IPS-18c (cell line): ENCODE data around the gene AGBL1.

Experiments
- H3K4me3 ChIP-seq: 2 replicates; pipeline ENCODE4 v1.7.0; 2013; ENCODE audit warnings: low read depth, mild to moderate bottlenecking, low read length, moderate library complexity; ENCODE audit not compliant: insufficient read depth
- H3K9me3 ChIP-seq: one replicate; pipeline ENCODE4 v1.6.1; 2013; ENCODE audit warnings: mild to moderate bottlenecking, low read length, moderate library complexity; ENCODE audit not compliant: control insufficient read depth, insufficient read depth

AGBL1 gene

DNA sequence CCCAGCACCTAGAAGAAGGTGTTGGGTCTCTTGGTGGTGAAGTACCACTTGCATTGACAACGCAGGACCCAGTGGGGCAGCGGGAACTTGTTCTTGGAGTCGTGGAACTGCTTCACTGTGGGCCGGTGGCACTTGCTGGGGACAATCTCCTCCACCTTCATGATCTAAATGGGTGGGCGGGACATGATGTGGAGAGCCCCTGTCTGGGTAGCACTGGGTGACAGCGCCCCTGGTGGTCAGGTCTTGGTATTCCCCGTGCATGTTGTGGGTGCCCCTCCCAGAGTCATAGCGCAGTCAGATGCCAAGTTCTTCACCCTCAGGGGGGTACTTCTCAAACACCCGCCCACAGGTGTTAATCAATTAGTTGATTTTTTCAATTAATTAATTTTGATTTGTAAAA, 60.2 kb downstream of the AGBL1 start:
- Histone ChIP-seq H3K9me3 (no peaks in the 10 kb centered on the region), H3K4me3 (no peak overlapping the region)

DNA sequence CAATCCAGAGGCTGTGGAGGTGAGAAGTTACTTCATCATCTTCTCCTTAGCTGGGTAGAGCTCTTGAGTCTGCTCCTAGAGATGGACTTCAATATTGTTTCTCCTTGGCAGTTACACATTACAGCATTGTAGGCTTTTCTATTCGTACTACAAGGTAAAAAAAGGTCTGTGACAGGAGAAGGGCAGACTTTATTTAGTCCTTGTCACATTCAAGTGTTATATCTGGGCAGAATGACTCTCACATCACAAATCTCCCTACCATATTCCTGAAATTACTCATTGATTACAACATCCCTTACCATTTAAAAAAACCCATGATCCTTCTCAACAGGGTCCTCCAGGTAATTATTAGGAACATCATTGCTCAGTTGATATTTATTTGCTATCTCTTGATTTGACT, 75.0 kb downstream of the AGBL1 start:
- H3K9me3 ChIP-seq: no peaks in the 10 kb centered on the region

DNA sequence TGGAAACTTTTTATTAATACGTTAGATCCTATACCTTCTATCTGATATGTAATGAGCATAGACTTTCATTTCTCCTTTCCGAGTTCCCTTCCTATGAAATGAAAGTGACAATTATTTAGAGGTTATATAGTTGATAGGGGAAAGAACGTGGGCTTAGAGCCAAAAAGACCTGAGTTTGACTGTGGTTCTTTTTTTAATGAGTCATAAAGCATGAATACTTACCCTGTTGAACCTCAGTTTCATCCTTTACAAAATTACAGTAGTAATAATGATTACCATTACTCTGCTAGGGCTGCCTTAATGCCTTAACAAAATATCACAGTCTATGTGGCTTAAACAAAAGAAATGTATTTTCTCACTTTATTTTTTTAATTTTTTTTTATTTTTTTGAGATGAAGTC, 75.9 kb downstream of the AGBL1 start:
- Histone ChIP-seq H3K9me3 (no peaks in the 10 kb centered on the region), H3K4me3 (no peak overlapping the region)

More for the DNA sequence above, 75.0 kb downstream of the AGBL1 start:
- H3K4me3 ChIP-seq: no peak overlapping the region

DNA sequence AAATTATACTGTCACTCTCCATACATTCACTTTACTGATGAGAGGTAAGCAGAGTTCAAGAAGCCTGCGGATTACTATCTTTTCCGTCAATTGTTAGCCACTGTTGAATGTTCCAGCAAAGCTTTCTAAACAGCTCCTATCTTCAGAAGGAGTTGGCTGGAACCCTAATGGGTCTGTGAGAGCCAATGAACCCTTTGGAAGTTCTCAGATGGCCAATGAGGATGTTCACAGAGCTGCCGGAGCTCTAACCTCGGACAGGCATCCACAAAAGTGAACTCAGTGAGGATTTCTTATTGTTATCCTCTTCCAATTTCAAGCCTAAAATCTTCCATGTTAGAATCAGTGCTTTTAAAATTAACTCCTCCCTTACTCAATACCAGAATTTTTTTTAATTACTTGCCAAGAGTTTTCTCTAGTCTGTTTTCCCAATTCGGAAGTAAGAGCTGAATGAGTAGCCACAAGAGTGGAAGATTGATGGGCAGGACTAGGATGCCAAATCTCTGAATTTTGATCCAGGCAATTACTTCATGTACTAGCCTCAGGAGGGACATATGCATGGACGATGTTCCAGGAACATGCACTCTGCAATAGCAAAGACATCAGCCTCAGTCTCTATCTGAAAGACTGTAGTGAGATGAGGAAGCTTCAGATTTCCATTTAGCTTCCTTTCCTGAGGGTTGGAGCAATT, 78.1 kb downstream of the AGBL1 start:
- H3K4me3 ChIP-seq: no peak overlapping the region
- H3K9me3 ChIP-seq: no peaks in the 10 kb centered on the region

DNA sequence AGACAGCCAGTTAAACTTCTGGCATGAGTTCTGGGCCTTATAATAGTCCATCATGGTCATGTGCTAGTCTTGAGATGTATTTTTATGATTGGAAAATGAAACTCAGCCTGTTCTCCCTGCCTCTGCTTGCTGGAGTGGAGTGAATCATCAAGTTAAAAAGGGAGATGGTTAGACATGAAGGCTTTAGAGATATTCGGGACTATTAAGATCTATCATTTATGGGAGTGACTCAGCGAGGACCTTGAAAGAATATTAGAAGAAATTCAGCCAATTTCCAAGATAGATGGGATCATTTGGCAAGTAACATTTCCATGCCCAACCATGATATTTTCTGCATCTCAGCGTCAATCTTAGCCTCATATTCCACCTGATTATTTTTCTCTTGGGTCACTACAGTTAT, 79.8 kb downstream of the AGBL1 start:
- Histone ChIP-seq H3K9me3 (no peaks in the 10 kb centered on the region), H3K4me3 (no peak overlapping the region)

DNA sequence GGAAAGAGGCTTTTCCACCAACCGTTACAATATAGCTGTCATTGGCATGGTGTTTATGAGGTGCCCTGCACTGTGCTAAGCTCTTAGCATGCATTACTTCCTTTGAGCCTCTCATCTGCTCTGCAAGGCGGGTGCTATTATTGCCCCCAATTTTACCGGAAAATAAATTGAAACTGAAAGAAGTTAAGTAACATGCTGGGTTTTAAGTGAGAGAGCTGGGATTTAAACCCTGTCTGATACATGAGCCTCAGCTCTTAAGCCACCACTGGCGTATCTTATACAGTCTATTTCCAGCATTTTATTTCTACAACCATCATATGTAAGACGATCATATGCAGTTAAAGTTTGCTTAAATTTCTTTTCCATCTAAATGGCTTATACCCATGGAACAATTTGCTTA, 81.6 kb downstream of the AGBL1 start:
- no peaks in the 10 kb centered on the region for H3K9me3 ChIP-seq
- H3K4me3 ChIP-seq: no peak overlapping the region

DNA sequence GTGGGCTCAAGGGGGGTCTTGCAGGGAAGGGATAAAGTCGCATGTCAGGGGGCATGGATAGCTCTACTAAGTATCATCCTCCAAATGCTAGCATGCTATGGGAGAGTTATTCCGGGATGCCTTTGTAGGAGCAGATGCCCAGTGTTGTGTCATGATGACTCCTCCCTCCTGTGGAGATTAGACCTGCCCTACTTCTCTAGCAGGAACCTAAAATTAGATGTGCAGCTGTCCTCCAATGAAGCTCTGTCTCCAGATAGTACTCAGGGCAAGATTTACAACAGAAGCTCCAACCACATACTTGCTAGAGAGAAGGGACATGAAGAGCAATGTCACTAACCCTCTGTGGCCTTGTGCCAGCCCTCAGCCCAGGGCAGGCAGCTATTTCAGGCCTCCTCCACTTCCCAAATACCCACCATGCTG, 82.5 kb downstream of the AGBL1 start:
- Histone ChIP-seq H3K9me3 (no peaks in the 10 kb centered on the region), H3K4me3 (no peak overlapping the region)

DNA sequence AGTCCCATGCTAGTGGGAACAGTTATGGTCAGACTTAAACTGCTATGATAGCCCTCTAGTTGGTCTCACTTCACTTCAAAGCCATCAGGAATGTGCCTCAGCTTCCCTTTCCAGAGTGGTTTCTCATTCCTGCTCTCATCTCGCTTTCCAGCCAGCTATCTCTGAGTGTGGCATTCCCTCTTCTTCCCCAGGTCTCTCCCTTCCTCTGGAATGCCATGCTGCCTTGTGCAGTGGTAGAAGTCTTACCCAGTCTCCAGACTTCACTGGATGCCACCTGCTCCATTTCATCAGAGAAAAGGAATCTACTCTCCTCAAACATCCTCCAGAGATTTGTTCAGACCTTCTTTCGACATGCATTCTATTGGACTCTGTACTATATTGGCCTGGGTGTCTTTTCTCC, 83.0 kb downstream of the AGBL1 start:
- Histone ChIP-seq H3K9me3 (no peaks in the 10 kb centered on the region), H3K4me3 (no peak overlapping the region)

DNA sequence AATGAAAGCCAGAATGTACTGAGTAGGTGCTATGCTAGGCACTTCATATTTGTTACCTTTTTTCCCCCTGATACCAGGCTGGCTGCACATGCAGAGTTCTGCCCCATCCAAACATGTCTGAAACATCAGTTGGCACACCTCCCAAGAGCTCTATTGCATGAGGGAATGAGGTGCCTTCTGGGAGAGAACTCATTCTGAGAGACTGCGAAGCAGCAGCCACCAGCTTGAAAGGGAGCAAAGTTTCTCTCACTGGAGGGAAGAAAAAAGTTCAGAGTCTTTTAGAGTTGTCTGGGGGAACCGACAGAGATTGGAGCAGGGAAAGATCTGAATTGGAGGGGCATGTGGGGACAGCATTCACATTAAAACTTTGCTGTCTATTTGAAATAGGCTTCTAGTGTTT, 84.1 kb downstream of the AGBL1 start:
- no peaks in the 10 kb centered on the region for H3K9me3 ChIP-seq
- no peak overlapping the region for H3K4me3 ChIP-seq

DNA sequence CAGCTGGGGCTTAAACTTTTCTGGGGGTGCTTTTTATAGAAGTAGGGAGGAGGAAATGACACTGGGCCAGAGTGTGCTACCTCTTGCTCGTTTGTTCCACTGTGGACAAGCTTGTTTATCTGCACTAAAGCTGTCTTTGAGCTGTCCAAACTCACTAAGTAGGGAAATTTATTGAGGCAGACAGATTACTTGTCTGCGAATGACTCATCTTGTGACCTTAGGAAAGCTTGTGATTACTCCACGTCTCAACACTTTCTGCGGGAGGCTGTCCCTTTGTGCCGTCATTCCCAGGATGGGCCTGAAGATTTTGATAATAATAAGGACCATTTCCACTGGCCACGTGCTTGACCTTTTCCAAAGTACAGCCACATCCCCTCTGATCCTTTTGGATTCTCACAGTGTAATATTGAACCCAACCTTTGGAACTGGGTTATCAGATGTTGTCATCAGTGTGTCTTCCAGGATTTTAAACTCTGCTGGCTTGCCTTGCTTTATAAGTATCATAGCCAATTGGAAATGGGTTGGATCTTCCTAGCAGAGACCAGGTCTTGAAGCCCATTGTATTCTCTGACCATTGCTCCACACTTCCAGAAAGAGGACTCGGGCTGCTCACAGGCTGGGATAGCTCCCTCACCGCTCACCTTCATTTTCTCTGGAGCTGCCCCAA, 84.7 kb downstream of the AGBL1 start:
- Histone ChIP-seq H3K4me3 (no peak overlapping the region), H3K9me3 (no peaks in the 10 kb centered on the region)

DNA sequence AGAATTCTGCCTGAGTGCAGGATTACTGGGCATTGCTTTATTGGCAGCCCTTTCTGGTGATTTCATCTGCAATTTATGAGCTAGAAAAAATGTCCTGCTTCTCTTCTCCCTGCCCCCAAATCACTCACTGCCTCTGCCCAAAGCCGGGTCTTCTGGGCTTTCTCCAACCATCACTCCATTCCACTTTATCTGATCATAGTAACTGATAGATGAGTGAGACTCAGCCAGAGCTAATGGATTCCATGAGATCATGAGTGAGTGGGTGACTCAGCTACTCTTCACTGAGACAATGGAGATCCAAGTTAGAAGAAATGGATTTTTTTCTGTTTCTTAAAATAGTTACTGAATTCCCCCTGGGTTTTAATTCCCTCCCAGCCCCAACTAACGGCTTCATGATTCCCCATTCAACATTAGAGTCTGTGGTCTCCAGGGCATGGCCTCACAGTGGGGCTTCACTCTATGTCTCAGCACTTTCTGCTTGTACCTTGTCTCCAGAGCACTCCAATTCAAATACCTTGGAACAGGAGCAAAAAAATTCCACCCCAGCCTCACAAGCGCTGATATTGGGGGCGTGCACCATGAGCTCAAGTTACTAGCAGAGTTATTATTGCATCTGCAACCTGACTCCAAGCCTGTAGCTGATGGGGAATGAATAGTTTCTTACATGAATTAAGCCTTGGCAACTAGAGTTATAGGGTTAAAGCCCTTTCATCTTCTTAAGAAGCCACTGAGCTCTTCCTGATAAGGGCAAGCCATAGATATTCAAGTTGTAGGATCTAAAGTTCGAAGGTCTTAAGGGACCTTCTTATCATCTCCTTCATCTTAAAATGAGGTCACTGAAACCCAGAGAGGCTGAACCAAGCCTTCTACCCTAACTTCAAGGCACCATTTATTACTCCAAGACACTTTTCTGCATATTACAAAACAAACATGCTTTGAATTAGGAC, 85.9 kb downstream of the AGBL1 start:
- H3K4me3 ChIP-seq: no peak overlapping the region

DNA sequence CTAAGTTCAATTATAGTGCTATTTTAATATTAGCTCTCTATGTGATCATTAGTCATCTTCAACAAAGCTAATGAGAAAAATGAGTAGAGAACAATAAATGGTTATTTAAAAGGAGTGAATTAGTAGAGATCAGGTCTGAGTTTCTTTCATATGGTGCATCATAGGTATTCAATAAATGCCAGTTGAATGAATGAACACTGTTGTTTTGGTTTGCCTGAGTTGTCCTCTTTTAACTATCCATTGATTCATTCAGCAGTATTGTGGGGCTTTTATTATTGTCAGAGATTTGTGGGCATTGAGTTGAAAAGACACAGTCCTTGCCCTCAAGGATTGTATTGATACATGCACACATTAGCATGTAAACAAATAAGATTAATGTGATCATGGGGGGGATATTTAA, 88.2 kb downstream of the AGBL1 start:
- no peak overlapping the region for H3K4me3 ChIP-seq
- no peaks in the 10 kb centered on the region for H3K9me3 ChIP-seq

More for the DNA sequence above, 85.9 kb downstream of the AGBL1 start:
- H3K9me3 ChIP-seq: no peaks in the 10 kb centered on the region

DNA sequence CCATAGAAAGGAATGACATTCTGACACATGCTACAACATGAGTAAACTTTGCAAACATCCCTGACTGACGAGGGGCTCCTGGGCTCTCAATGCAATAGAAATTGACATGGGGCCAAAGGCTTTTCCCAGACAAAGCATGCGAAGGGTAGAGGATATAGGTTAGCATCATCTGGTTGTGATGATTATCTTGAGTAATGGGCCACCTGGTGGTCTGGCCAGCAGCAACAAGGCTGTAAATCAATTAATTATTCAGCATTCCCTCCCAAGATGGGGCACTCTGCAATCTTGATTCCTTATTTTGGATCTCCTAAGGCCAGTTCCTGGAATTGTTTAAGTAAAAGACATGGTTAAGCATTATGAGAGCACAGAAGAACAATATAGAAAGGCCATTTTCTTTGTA, 99.2 kb downstream of the AGBL1 start:
- no peak overlapping the region for H3K4me3 ChIP-seq
- H3K9me3 ChIP-seq: no peaks in the 10 kb centered on the region

DNA sequence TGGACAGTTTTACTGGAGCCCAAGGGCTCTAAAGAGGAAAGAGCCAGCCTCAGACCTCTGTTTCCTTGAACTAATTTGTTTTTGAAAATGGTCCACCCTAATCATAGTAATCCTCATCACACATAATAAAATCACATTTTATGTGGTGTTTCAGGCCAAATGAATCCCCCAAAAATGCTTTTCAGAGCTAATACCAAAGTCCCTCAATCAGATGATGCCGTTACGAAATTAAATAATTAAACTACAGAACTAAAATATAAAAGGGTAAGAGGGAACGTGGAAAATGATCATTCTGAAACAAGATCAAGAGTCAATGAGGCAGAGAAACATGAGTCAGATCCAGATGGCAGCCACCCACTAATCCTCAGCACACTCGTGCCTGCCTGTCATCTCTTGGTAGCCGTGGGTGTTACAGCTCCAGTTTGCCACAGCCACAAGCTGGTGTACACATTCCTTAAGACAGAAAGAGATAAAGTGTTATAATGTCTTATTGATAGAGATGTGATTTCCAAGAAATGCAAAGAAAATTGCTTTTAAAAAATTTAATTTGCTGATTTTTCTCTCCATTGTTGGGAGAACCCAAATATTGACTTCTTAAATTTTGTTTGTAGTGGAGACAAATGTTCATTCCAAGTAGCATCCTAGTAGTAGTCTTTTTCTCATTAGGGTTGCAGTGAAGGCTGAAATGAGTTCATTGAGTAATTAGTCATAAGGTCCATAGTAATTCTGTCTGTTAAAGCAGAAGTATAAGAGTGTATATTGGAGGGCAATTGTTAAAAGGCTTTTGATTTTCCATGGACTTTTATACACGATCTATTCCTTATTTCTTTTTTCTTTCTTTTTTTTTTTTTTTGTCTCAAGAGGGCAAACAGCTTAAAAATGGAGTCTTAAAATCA, 104.2 kb downstream of the AGBL1 start:
- Histone ChIP-seq H3K4me3 (no peak overlapping the region), H3K9me3 (no peaks in the 10 kb centered on the region)

DNA sequence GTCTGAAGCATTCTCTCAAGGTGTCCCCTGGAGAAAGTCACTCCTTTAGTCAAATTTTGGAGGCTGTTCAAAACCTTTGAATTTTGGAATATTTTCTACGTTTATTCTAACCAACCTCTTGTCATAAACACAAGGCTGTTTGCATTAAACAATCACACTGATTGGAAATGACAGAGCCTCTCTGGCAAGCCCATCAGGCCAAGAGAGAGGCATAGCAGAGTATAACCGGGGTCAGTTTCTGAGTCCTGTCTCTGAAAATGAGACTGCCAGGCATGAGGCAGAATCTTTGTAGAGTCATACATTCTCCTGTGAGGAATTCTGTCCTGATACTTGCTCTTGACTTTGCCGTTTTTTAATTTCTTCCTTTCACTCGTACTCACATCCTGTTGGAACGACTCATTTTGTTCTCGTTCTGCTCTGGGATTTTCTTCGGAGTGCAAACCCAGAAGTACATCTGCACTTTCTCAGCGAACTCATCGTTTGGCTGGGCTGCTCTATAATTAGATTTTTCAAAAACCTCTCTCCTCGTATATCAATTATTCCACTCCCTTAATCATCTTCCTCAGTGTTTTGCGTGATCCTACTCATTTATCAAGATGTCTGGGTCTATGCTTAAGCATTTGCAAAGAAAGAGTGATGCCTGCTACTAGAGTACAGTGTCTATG, 114.2 kb downstream of the AGBL1 start:
- Histone ChIP-seq H3K9me3 (no peaks in the 10 kb centered on the region), H3K4me3 (no peak overlapping the region)

DNA sequence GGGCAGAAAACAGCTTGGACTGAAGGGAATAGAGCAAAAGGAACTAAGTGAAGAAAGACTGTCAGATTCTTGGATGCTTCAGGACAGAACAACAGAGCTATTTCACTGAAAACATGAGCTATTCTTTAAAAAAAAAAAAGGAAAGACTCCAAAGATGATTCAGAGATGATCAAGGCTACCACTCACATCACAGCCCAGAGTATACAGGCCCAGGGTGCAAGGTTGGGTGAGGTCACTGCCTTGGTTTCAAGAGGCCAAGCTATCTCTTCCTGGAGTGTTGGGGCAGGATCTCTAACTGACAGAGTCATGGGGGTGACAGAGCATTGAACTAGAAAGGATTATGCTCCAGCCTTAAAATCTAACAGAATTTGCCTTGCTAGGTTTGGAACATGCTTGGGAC, 118.1 kb downstream of the AGBL1 start:
- Histone ChIP-seq H3K4me3 (no peak overlapping the region), H3K9me3 (no peaks in the 10 kb centered on the region)
